HepG2 (cell line): ENCODE results near the gene PPM1M. TPM values are rescaled to one million over a fixed set of nuclear protein-coding genes. Genes with fewer than 3 reads are reported as not detected.

Experiments used
- ATAC-seq: fragments of 200-7000 bp; cut with Tn5 transposase; 3 replicates; pipeline ENCODE4 v1.9.1; 2020; ENCODE audit warnings: mild to moderate bottlenecking, moderate library complexity
- BruUV-seq: library from RNA; stranded (reverse); fragments of 400-500 nt; replicated peaks from 2 replicates; lab custom pipeline; 2021; lab: Mats Ljungman, UMichigan
- CTCF ChIA-PET: fragments of 300-600 bp; formaldehyde crosslinking; extraction: SDS; loops from one replicate; lab custom pipeline; 2021; ENCODE audit warnings: low total read pairs, inconsistent platforms, low intra/inter-chr PET ratio; lab: Yijun Ruan, JAX
- POLR2A ChIA-PET: fragments of 350-600 bp; sonication (Branson Sonifier 250); formaldehyde crosslinking; loops from one replicate; lab custom pipeline; 2020; ENCODE audit warnings: antibody characterized with exemption, inconsistent platforms; lab: Yijun Ruan, JAX
- DNase-seq: peaks from one replicate; pipeline ENCODE4 v3.0.0-alpha.2; 2015; ENCODE audit warnings: low spot score
- FAIRE-seq: peaks from 3 replicates; lab custom pipeline; 2011; peaks lifted over from hg19 to GRCh38; lab: Jason Lieb, UNC
- H2AFZ ChIP-seq: one replicate; pipeline ENCODE4 v1.6.1; 2011; ENCODE audit warnings: low read length, inconsistent platforms
- H3K27ac ChIP-seq: fragments of 300-600 bp; 3 replicates; pipeline ENCODE4 v1.8.0; 2011; ENCODE audit warnings: mixed run types, mild to moderate bottlenecking, mixed read lengths, low read length, inconsistent platforms; ENCODE audit not compliant: insufficient read depth; ENCODE audit errors: extremely low read length
- H3K27me3 ChIP-seq, 2 experiments: fragments of 200-600 bp in 1 of 2; 2 replicates in 1 of 2; 3 replicates in 1 of 2; pipeline versions ENCODE4 v1.6.0 to v1.8.0; 2011; ENCODE audit warnings: low read length in 2 of 2, mild to moderate bottlenecking in 2 of 2, moderate library complexity in 2 of 2, inconsistent platforms in 1 of 2; ENCODE audit not compliant: insufficient read depth in 2 of 2, control insufficient read depth in 1 of 2
- H3K36me3 ChIP-seq, 2 experiments: fragments of 200-600 bp in 1 of 2; replicated peaks in 1 of 2; 2 replicates in 1 of 2; 3 replicates in 1 of 2; pipeline versions ENCODE4 v1.5.1 to v1.8.0; 2011; ENCODE audit warnings: low read length in 2 of 2, inconsistent platforms in 1 of 2; ENCODE audit not compliant: insufficient read depth in 2 of 2, control insufficient read depth in 1 of 2
- H3K4me1 ChIP-seq: 2 replicates; pipeline ENCODE4 v1.5.1; 2012; ENCODE audit warnings: low read length, inconsistent platforms; ENCODE audit not compliant: insufficient read depth
- H3K4me2 ChIP-seq: 2 replicates; pipeline ENCODE4 v1.6.0; 2011; ENCODE audit warnings: low read depth, low read length, inconsistent platforms
- H3K4me3 ChIP-seq, 3 experiments: fragments of 200-600 bp in 1 of 3; sonication (generic), shearing (Covaris generic) in 1 of 3; replicated peaks in 1 of 3; 2 replicates each; pipeline ENCODE4 v1.5.1; 2011 to 2016; ENCODE audit warnings: low read length in 3 of 3, inconsistent platforms in 2 of 3, low read depth in 2 of 3, mild to moderate bottlenecking in 2 of 3, control low read depth in 1 of 3, mixed read lengths in 1 of 3; ENCODE audit not compliant: insufficient read depth in 1 of 3
- H3K79me2 ChIP-seq: one replicate; pipeline ENCODE4 v1.6.1; 2011; ENCODE audit warnings: low read length, inconsistent platforms; ENCODE audit not compliant: insufficient read depth
- H3K9ac ChIP-seq: 2 replicates; pipeline ENCODE4 v1.6.0; 2011; ENCODE audit warnings: mild to moderate bottlenecking, low read depth, low read length, inconsistent platforms; ENCODE audit not compliant: insufficient read depth
- H3K9me3 ChIP-seq: 2 replicates; pipeline ENCODE4 v1.5.1; 2012; ENCODE audit warnings: mild to moderate bottlenecking, low read length
- H4K20me1 ChIP-seq: 2 replicates; pipeline ENCODE4 v1.6.0; 2011; ENCODE audit warnings: inconsistent platforms, mild to moderate bottlenecking, low read length, moderate library complexity; ENCODE audit not compliant: insufficient read depth
- DMTF1 ChIP-seq: sonication (generic); formaldehyde crosslinking; IDR thresholded peaks from 2 replicates; pipeline ENCODE4 v1.4.0; 2020; ENCODE audit warnings: mild to moderate bottlenecking, missing genetic modification reagents
- FIP1L1 ChIP-seq: fragments of 200-400 bp; formaldehyde crosslinking; IDR thresholded peaks from 2 replicates; pipeline ENCODE4 v1.6.1; 2018; ENCODE audit warnings: low read depth, mild to moderate bottlenecking, low read length, moderate library complexity, borderline replicate concordance; ENCODE audit not compliant: insufficient read depth
- FUBP1 ChIP-seq: sonication (generic); formaldehyde crosslinking; IDR thresholded peaks from 2 replicates; pipeline ENCODE4 v1.5.1; 2020; ENCODE audit warnings: missing genetic modification reagents, mild to moderate bottlenecking, borderline replicate concordance
- KLF15 ChIP-seq: sonication (generic); formaldehyde crosslinking; IDR thresholded peaks from 2 replicates; pipeline ENCODE4 v1.8.1; 2023; ENCODE audit warnings: borderline replicate concordance, mild to moderate bottlenecking, inconsistent platforms, missing genetic modification reagents, mixed read lengths
- SP140L ChIP-seq: sonication (generic); formaldehyde crosslinking; IDR thresholded peaks from 2 replicates; pipeline ENCODE4 v1.4.0; 2020; ENCODE audit warnings: missing genetic modification reagents, borderline replicate concordance
- SRSF4 ChIP-seq: fragments of 200-400 bp; formaldehyde crosslinking; IDR thresholded peaks from one replicate; pipeline ENCODE4 v1.6.1; 2018; ENCODE audit warnings: mild to moderate bottlenecking, low read depth, low read length, moderate library complexity; ENCODE audit not compliant: poor library complexity, severe bottlenecking
- TGIF2 ChIP-seq: IDR thresholded peaks from 2 replicates; pipeline ENCODE4 v1.6.1; 2016; ENCODE audit warnings: control low read depth, missing compliant biosample characterization
- ZBTB26 ChIP-seq: IDR thresholded peaks from 2 replicates; pipeline ENCODE4 v1.6.1; 2016; ENCODE audit warnings: missing compliant biosample characterization, missing genetic modification reagents, borderline replicate concordance
- WGBS: methylation state at CpG from one replicate; pipeline ENCODE4 v1.1.6; 2017; ENCODE audit warnings: low lambda C conversion rate; 5-methylcytosine and 5-hydroxymethylcytosine counted together
- in situ Hi-C: cut with HindIII; loops from 2 replicates; pipeline ENCODE4 v1.10.0; 2017; ENCODE audit warnings: low pct_unique_long_range_greater_than_20kb; ENCODE audit not compliant: extremely low pct_ligation_motif_present
- intact Hi-C: fragments of 100-400 bp; cut with micrococcal nuclease; formaldehyde crosslinking; loops from one replicate; pipeline ENCODE4 v1.10.0; 2022; ENCODE audit not compliant: unreplicated experiment
- polyA plus RNA-seq, 8 experiments: library from polyadenylated mRNA; depleted of rRNA in 3 of 8; stranded (reverse) in 7 of 8; unstranded in 1 of 8; fragments of >200 nt; fragmentation: Illumina TruSeq in 4 of 8; extraction: Trizol in 4 of 8; gene quantifications; 2 replicates each; pipeline versions ENCODE4 v1.2.1 to v1.2.3, GENCODE V29; 2011 to 2016; ENCODE audit warnings: low read depth in 4 of 8, missing spikeins in 1 of 8, mixed read lengths in 1 of 8; ENCODE audit not compliant: insufficient read depth in 1 of 8
- total RNA-seq, 5 experiments: library from RNA; depleted of rRNA; stranded (reverse); fragments of >200 nt; fragmentation: Illumina TruSeq; extraction: Trizol; gene quantifications; 2 replicates each; pipeline ENCODE4 v1.2.3, GENCODE V29; 2016; ENCODE audit warnings: low read depth in 1 of 5

Gene PPM1M
- total and polyA plus RNA-seq, 2 of the 13 experiments (the other 11 are each of a cell fraction or from before 2014, with no cell fraction given) = 2.5 to 5.9 TPM

GRCh38 chr3:52202384-52203077, 43.0 kb upstream of the PPM1M start (continued):
- TF ChIP-seq ZBTB26 (CRISPR knock-in tag) = no peak
- no peak for TF ChIP-seq SP140L (CRISPR knock-in tag)
- TF ChIP-seq FIP1L1 = no peak
- TF ChIP-seq, all 625 proteins: peak for 0

GRCh38 chr3:52203701-52204100, 41.9 kb upstream of the PPM1M start:
- Histone ChIP-seq H2AFZ (no peak overlapping the region), H3K4me2 (no peak overlapping the region), H3K9me3 (no peaks in the 10 kb centered on the region), H3K4me3 (no peak overlapping the region), H3K4me1 (peaks cover 60% of the 10 kb centered on the region), H3K27ac (no peak overlapping the region), H3K79me2 (peaks cover 6% of the 10 kb centered on the region), H3K27me3 (no peaks in the 10 kb centered on the region), H3K36me3 (peaks cover 13 to 74% of the 10 kb centered on the region in 2 experiments), H4K20me1 (no peaks in the 10 kb centered on the region), H3K9ac (no peak overlapping the region)
- FAIRE-seq = no peak
- BruUV-seq = no TSS peak
- CTCF ChIA-PET = no interaction called here
- intact Hi-C loops = no loop called here
- 89% methylated on average over 1 of the region's 1 CpG for WGBS
- in situ Hi-C loops = no loop called here
- POLR2A ChIA-PET = no interaction called here
- ATAC-seq = no peak
- no peak for DNase-seq
- TF ChIP-seq FUBP1 (CRISPR knock-in tag) = no peak
- no peak for TF ChIP-seq KLF15
- no peak for TF ChIP-seq SRSF4
- TF ChIP-seq TGIF2 = no peak
- TF ChIP-seq DMTF1 = no peak
